IMR-90 (cell line): ENCODE results near the gene CELSR1. TPM values are rescaled to one million over a fixed set of nuclear protein-coding genes. Genes with fewer than 3 reads are reported as not detected.

Source experiments
- ATAC-seq: fragments of 200-7000 bp; cut with Tn5 transposase; 2 replicates; pipeline ENCODE4 v1.9.1; 2020; ENCODE audit warnings: low read depth, mild to moderate bottlenecking, moderate library complexity
- BruUV-seq: library from RNA; stranded (reverse); fragments of 400-500 nt; replicated peaks from 2 replicates; lab custom pipeline; 2021; lab: Mats Ljungman, UMichigan
- CTCF ChIA-PET: fragments of 300-600 bp; formaldehyde crosslinking; extraction: SDS; loops from one replicate; lab custom pipeline; 2021; ENCODE audit warnings: antibody characterized with exemption; lab: Yijun Ruan, JAX
- POLR2A ChIA-PET: fragments of 300-600 bp; sonication (Branson Sonifier 250); formaldehyde crosslinking; loops from one replicate; lab custom pipeline; 2022; ENCODE audit warnings: antibody characterized with exemption; ENCODE audit not compliant: unreplicated experiment; lab: Charles Lee
- DNase-seq: peaks from one replicate; pipeline ENCODE4 v3.0.0; 2013
- H2AFZ ChIP-seq: replicated peaks from 2 replicates; pipeline ENCODE3; 2013; ENCODE audit warnings: low read length, mild to moderate bottlenecking; ENCODE audit not compliant: poor library complexity
- H2AK5ac ChIP-seq: 2 replicates; pipeline ENCODE4 v1.6.1; 2013; ENCODE audit warnings: low read depth, low read length, inconsistent platforms
- H2AK9ac ChIP-seq: replicated peaks from 2 replicates; pipeline ENCODE3; 2013; ENCODE audit warnings: mild to moderate bottlenecking, low read depth, low read length, moderate library complexity; ENCODE audit not compliant: poor library complexity
- H2BK120ac ChIP-seq: 2 replicates; pipeline ENCODE4 v1.6.1; 2013; ENCODE audit warnings: low read depth, low read length, inconsistent platforms
- H2BK15ac ChIP-seq: 3 replicates; pipeline ENCODE4 v1.6.1; 2013; ENCODE audit warnings: low read depth, low read length, inconsistent platforms
- H2BK20ac ChIP-seq: 2 replicates; pipeline ENCODE4 v1.6.1; 2013; ENCODE audit warnings: low read depth, mild to moderate bottlenecking, inconsistent platforms, low read length, moderate library complexity
- H2BK5ac ChIP-seq: 2 replicates; pipeline ENCODE4 v1.6.1; 2013; ENCODE audit warnings: mild to moderate bottlenecking, low read depth, low read length, inconsistent platforms; ENCODE audit not compliant: poor library complexity, severe bottlenecking
- H3K14ac ChIP-seq: replicated peaks from 2 replicates; pipeline ENCODE4 v1.6.1; 2013; ENCODE audit warnings: low read depth, low read length, inconsistent platforms
- H3K18ac ChIP-seq: 2 replicates; pipeline ENCODE4 v1.6.1; 2013; ENCODE audit warnings: low read depth, low read length, control low read depth
- H3K23ac ChIP-seq: 2 replicates; pipeline ENCODE4 v1.6.1; 2013; ENCODE audit warnings: low read depth, low read length, inconsistent platforms
- H3K27ac ChIP-seq: 2 replicates; pipeline ENCODE4 v1.5.1; 2013; ENCODE audit warnings: mild to moderate bottlenecking, control low read depth, low read length; ENCODE audit not compliant: insufficient read depth
- H3K27me3 ChIP-seq: 2 replicates; pipeline ENCODE4 v1.6.1; 2013; ENCODE audit warnings: low read length; ENCODE audit not compliant: control insufficient read depth, insufficient read depth
- H3K36me3 ChIP-seq: 2 replicates; pipeline ENCODE4 v1.6.1; 2013; ENCODE audit warnings: low read length, mixed read lengths; ENCODE audit not compliant: control insufficient read depth, insufficient read depth
- H3K4ac ChIP-seq: 2 replicates; pipeline ENCODE4 v1.6.1; 2013; ENCODE audit warnings: low read depth, low read length, inconsistent platforms
- H3K4me1 ChIP-seq: 2 replicates; pipeline ENCODE4 v1.6.1; 2013; ENCODE audit warnings: low read length, mixed read lengths; ENCODE audit not compliant: control insufficient read depth, insufficient read depth
- H3K4me2 ChIP-seq: 2 replicates; pipeline ENCODE4 v1.6.1; 2013; ENCODE audit warnings: low read depth, mild to moderate bottlenecking, control low read depth, low read length, moderate library complexity
- H3K4me3 ChIP-seq: 2 replicates; pipeline ENCODE4 v1.5.1; 2013; ENCODE audit warnings: low read depth, mild to moderate bottlenecking, control low read depth, low read length, moderate library complexity; ENCODE audit not compliant: insufficient read depth
- H3K56ac ChIP-seq: 2 replicates; pipeline ENCODE4 v1.6.1; 2013; ENCODE audit warnings: low read length, inconsistent platforms; ENCODE audit not compliant: insufficient read depth; ENCODE audit errors: extremely low read depth
- H3K79me1 ChIP-seq, 2 experiments: 2 replicates each; pipeline ENCODE4 v1.6.1; 2013; ENCODE audit warnings: low read length in 2 of 2, inconsistent platforms in 1 of 2, low read depth in 1 of 2
- H3K9ac ChIP-seq: 2 replicates; pipeline ENCODE4 v1.6.1; 2013; ENCODE audit warnings: low read depth, low read length, control low read depth
- H3K9me1 ChIP-seq: 2 replicates; pipeline ENCODE4 v1.6.1; 2013; ENCODE audit warnings: low read length, inconsistent platforms; ENCODE audit not compliant: insufficient read depth
- H3K9me3 ChIP-seq: 2 replicates; pipeline ENCODE4 v1.6.1; 2013; ENCODE audit warnings: low read length; ENCODE audit not compliant: control insufficient read depth, insufficient read depth
- H4K20me1 ChIP-seq: 2 replicates; pipeline ENCODE4 v1.6.1; 2013; ENCODE audit warnings: low read length, inconsistent platforms; ENCODE audit not compliant: insufficient read depth
- H4K5ac ChIP-seq: 2 replicates; pipeline ENCODE4 v1.6.1; 2013; ENCODE audit warnings: mild to moderate bottlenecking, low read depth, low read length, control low read depth
- H4K8ac ChIP-seq, 2 experiments: 2 replicates each; pipeline ENCODE4 v1.6.1; 2013; ENCODE audit warnings: low read depth in 2 of 2, low read length in 2 of 2, control low read depth in 1 of 2, inconsistent platforms in 1 of 2
- H4K91ac ChIP-seq: 2 replicates; pipeline ENCODE4 v1.6.1; 2013; ENCODE audit warnings: low read depth, low read length, inconsistent platforms; ENCODE audit not compliant: insufficient read depth
- CEBPB ChIP-seq: IDR thresholded peaks from 2 replicates; pipeline ENCODE4 v1.6.1; 2012; ENCODE audit warnings: low read depth, low read length, improper control_type of control experiment
- CTCF ChIP-seq: conservative IDR thresholded peaks from 2 replicates; pipeline ENCODE4 v1.5.1; 2012; ENCODE audit warnings: mild to moderate bottlenecking, low read depth, low read length, improper control_type of control experiment
- ELK1 ChIP-seq: fragments of 150-350 bp; IDR thresholded peaks from 2 replicates; pipeline ENCODE4 v1.6.1; 2016; ENCODE audit warnings: low read depth, mild to moderate bottlenecking, low read length, moderate library complexity, borderline replicate concordance
- MXI1 ChIP-seq: IDR thresholded peaks from 2 replicates; pipeline ENCODE4 v1.6.1; 2012; ENCODE audit warnings: low read depth, mild to moderate bottlenecking, low read length, moderate library complexity, borderline replicate concordance
- POLR2A ChIP-seq: IDR thresholded peaks from 2 replicates; pipeline ENCODE4 v1.6.1; 2012; ENCODE audit warnings: mild to moderate bottlenecking, low read depth, low read length
- RCOR1 ChIP-seq: IDR thresholded peaks from 2 replicates; pipeline ENCODE4 v1.6.1; 2012; ENCODE audit warnings: mild to moderate bottlenecking, low read length, improper control_type of control experiment; ENCODE audit not compliant: insufficient replicate concordance
- RFX5 ChIP-seq: IDR thresholded peaks from 2 replicates; pipeline ENCODE4 v1.8.0; 2012; ENCODE audit warnings: low read depth, mild to moderate bottlenecking, low read length, moderate library complexity
- SMC3 ChIP-seq: fragments of 150-350 bp; IDR thresholded peaks from 2 replicates; pipeline ENCODE4 v1.6.1; 2016; ENCODE audit warnings: low read depth, mild to moderate bottlenecking, antibody characterized with exemption, low read length, moderate library complexity
- WGBS, 2 experiments: methylation state at CpG; one replicate each; pipeline versions ENCODE4 v1.1.5 to v1.1.7; 2013; ENCODE audit warnings: missing lambda C conversion rate in 2 of 2; ENCODE audit not compliant: insufficient read length in 1 of 2; ENCODE audit errors: extremely low coverage in 2 of 2; 5-methylcytosine and 5-hydroxymethylcytosine counted together
- dilution Hi-C: fragments of 300-500 bp; cut with HindIII; formaldehyde crosslinking; loops from one replicate; pipeline ENCODE4 v1.14.3; 2018; ENCODE audit warnings: low sequenced_read_pairs; ENCODE audit not compliant: unreplicated experiment
- in situ Hi-C: fragments of 300-500 bp; cut with MboI; formaldehyde crosslinking; loops from 3 replicates; pipeline ENCODE4 v1.14.3; 2019; ENCODE audit warnings: low sequenced_read_pairs, inconsistent platforms, mixed read lengths
- intact Hi-C: fragments of 100-400 bp; cut with micrococcal nuclease; formaldehyde crosslinking; loops from 2 replicates; pipeline ENCODE4 v1.10.0; 2022
- polyA plus RNA-seq, 3 experiments: library from polyadenylated mRNA; depleted of rRNA; stranded (reverse); fragments of >200 nt; gene quantifications; 2 replicates each; pipeline ENCODE4 v1.2.3, GENCODE V29; 2012; ENCODE audit warnings: low replicate concordance in 1 of 3
- total RNA-seq: library from RNA; depleted of rRNA; stranded (reverse); fragments of >200 nt; gene quantifications from 2 replicates; pipeline ENCODE4 v1.2.3, GENCODE V29; 2012

CELSR1 gene
- total and polyA plus RNA-seq, 2 of the 4 experiments (the other 2 are of a cell fraction) = 0.36 to 0.82 TPM

GRCh38 chr22:46389081-46389480 lies 148.3 kb downstream of the CELSR1 start:
- no peaks in the 10 kb centered on the region for H3K27me3 ChIP-seq
- H4K8ac ChIP-seq = no peak overlapping the region
- H3K4me1 ChIP-seq = no peaks in the 10 kb centered on the region
- ChIA-PET CTCF (interaction anchor here (1.7 kb wide), 1 partner anchor 21 kb away, joined by 10 read pairs; no protein-coding TSS in a partner anchor), POLR2A (no interaction called here)
- H3K9me1 ChIP-seq = no peaks in the 10 kb centered on the region
- no peak overlapping the region for H4K5ac ChIP-seq
- H3K4me3 ChIP-seq = no peak overlapping the region
- no peak overlapping the region for H2BK15ac ChIP-seq
- H3K36me3 ChIP-seq = no peaks in the 10 kb centered on the region
- no peak overlapping the region for H2BK120ac ChIP-seq
- H2AK5ac ChIP-seq = no peak overlapping the region
- 92% methylated on average over 18 of the region's 30 CpGs; no CpG with 5 or more reads in 1 of the 2 experiments for WGBS, 2 experiments
- no peaks in the 10 kb centered on the region for H3K9me3 ChIP-seq
- H4K91ac ChIP-seq = no peak overlapping the region
- no peak overlapping the region for H2BK20ac ChIP-seq
- no peaks in the 10 kb centered on the region for H4K20me1 ChIP-seq
- H3K27ac ChIP-seq = no peak overlapping the region
- TF ChIP-seq CTCF (no peak), CEBPB (no peak), RFX5 (no peak), SMC3 (no peak), RCOR1 (no peak), ELK1 (no peak), POLR2A (no peak), MXI1 (no peak)
- no peak overlapping the region for H3K14ac ChIP-seq
- H3K18ac ChIP-seq = no peak overlapping the region
- ATAC-seq (no peak), DNase-seq (no peak)
- H2AK9ac ChIP-seq = no peak overlapping the region
- intact Hi-C loops = no loop called here
- BruUV-seq = no TSS peak
- H2AFZ ChIP-seq = no peak overlapping the region
- H3K79me1 ChIP-seq = no peaks in the 10 kb centered on the region
- no peak overlapping the region for H3K4ac ChIP-seq
- no peak overlapping the region for H3K9ac ChIP-seq
- no peak overlapping the region for H3K23ac ChIP-seq
- H3K4me2 ChIP-seq = no peak overlapping the region
- in situ Hi-C loops = no loop called here
- H3K56ac ChIP-seq = no peak overlapping the region
- dilution Hi-C loops = no loop called here
- no peak overlapping the region for H2BK5ac ChIP-seq
